KOPT-K1 (cell line): ENCODE results near the gene NUCKS1.

Source experiments
- H3K27ac ChIP-seq: fragments of 200-600 bp; sonication (generic); 2 replicates; pipeline ENCODE4 v1.5.1; 2016; ENCODE audit warnings: antibody characterized with exemption, mild to moderate bottlenecking, low read depth, low read length; ENCODE audit not compliant: poor library complexity, severe bottlenecking
- H3K36me3 ChIP-seq: fragments of 200-600 bp; sonication (generic); 2 replicates; pipeline ENCODE4 v1.5.1; 2017; ENCODE audit warnings: antibody characterized with exemption, mild to moderate bottlenecking, low read length, moderate library complexity; ENCODE audit not compliant: insufficient read depth
- H3K9me3 ChIP-seq: fragments of 200-600 bp; sonication (generic); 2 replicates; pipeline ENCODE4 v1.5.1; 2017; ENCODE audit warnings: antibody characterized with exemption, low read length, mild to moderate bottlenecking; ENCODE audit not compliant: insufficient read depth, poor library complexity, severe bottlenecking

The NUCKS1 gene

DNA sequence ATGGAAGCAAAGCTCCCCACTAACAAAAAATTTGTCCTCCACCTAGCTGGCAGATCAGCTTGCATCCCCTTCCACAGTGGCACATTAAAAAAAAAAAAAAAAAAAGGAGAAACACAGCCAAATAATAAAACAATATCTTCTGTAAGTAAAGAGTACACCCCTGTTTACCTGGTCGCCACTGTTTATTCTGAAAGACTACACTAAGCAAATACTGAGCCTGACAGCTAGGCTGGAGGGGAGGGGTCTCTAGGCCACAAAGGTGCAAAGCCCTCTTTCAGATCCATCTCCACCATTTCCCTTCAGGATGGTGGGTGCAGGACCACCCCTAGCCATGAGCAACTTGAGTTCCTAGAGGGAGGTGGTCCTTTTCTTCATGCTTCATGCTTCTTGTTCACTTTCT, 46.9 kb downstream of the NUCKS1 start:
- Histone ChIP-seq H3K27ac (no peak overlapping the region), H3K36me3 (peaks cover 63% of the 10 kb centered on the region), H3K9me3 (no peaks in the 10 kb centered on the region)

DNA sequence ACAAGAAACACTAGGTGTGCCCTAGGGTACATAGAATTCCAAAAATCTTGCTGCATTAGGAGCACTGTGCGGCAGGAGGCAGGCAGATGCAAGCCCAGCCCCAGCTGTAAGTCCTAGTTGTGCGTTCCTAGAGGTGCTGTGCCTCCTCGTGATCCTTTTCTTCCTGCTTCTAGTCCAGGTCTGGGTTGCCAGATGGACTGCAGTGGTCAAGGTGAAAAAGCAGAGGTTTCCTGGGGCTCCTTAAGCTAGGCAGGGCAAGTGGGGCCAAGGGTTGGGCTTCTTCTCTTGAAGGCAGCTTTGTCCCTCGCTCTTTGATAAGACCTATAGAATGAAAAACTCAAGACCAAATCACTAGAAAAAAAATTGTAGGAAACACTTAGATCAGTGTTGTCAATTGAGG, 48.1 kb downstream of the NUCKS1 start:
- no peaks in the 10 kb centered on the region for H3K9me3 ChIP-seq
- peaks cover 52% of the 10 kb centered on the region for H3K36me3 ChIP-seq
- no peak overlapping the region for H3K27ac ChIP-seq

DNA sequence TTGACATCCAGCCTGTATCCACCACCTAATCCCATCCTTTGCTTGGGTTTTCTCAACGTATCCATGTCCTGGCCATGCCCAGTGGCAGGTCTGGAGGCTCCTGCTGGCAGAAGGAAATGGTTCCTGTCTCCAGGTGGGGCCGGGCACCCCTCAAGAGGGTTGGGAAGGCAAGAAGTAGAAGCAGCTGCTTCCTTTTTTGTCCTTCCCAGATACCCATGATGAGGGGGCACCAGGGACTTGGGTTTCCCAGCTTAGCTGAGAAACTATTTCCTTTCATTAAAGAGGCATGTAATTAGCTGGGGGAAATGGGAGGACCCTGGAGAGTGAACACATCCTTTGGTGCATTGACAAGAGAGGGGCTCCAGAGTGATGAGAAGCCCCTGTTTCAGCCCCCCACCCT, 48.6 kb downstream of the NUCKS1 start:
- H3K27ac ChIP-seq = no peak overlapping the region
- peaks cover 47% of the 10 kb centered on the region for H3K36me3 ChIP-seq
- no peaks in the 10 kb centered on the region for H3K9me3 ChIP-seq

DNA sequence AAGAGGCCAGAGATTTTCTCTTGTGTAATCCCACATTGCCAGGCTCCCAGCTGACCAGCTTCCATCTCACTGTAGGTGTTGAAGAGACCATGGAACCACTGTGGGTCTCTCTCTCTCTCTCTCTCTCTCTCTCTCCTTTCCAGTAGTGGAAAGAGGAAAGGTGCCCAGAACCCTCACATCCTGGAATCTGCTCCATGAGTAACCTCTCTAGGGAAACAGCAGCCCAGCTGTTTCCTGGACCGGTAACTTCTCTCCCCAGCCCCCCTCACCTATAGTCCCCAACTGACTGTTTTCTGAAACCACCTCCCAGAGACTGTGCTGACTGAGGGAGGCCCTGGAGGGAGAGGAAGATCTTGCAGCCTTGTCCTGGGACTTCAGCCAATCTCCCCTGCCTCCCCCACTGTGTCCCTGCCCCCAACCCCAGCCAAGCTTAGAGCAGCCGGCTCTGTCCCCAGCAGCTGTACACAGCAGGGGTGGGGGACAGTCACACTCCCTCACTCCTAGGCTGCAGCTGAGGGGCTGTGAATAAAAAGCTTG, 49.0 kb downstream of the NUCKS1 start:
- H3K9me3 ChIP-seq = no peaks in the 10 kb centered on the region
- peaks cover 45% of the 10 kb centered on the region for H3K36me3 ChIP-seq
- H3K27ac ChIP-seq = no peak overlapping the region

DNA sequence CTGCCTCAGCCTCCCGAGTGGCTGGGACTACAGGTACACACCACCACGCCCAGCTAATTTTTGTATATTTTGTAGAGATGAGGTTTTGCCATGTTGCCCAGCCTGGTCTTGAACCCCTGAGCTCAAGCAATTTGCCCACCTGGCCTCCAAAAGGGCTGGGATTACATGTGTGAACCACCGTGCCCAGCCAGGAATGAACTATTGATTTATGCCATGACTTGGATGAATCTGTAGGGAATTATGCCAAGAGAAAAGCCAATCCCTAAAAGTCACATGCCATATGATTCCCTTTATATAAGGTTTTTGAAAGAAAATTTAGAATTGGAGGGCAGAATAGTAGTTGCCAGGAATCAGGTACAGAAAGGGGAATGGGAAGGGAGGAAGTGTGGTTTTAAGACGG, 50.6 kb downstream of the NUCKS1 start:
- peaks cover 34% of the 10 kb centered on the region; the same call in 1 of the 2 replicates for H3K36me3 ChIP-seq
- no peaks in the 10 kb centered on the region for H3K9me3 ChIP-seq
- H3K27ac ChIP-seq = no peak overlapping the region

DNA sequence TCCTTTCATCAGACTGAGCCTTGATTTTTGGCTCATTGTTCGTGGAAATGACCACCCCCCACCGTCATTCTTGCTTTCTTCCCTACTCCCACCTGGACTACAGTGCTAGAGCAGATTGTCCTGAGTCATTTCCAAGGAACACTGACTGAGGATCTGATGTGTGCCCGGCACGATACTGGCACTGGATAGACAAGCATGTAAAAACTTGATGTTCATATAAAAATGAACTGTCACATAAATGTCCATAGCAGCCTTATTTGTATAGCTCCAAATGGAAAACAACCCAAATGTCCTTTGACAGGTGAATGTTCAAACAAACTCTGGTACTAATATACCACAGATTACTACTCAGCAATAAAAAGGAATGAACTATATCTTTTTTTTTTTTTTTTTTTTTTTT, 51.1 kb downstream of the NUCKS1 start:
- Histone ChIP-seq H3K36me3 (peaks cover 29% of the 10 kb centered on the region; the same call in 1 of the 2 replicates), H3K27ac (no peak overlapping the region), H3K9me3 (no peaks in the 10 kb centered on the region)

DNA sequence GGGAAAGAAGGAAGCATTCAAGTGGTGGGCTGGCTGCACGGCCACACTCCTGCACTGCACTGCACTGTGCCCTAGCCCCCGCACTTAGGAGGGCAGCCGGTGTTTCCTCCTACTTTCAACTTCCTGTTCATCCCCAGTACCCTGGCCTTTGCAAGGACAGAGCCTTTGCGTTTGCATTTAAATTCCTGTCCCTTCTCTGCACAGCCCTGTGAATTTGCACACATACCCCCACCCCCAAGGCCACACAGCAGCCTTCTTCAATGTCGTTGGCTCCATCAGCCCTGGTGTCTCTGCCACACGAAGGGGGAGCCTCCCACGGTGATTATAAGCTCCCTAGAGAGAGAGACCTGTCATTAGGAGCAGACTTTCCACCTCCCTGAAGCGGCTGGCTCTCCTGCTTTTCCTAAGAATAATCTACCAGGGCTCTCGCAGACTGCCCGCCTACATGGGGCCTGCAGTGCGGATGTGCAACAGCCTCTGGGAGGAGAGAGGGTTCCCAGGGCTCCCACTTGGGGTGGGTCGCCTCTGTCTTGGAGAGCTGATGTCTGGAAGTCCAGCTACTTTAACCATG, 56.5 kb downstream of the NUCKS1 start:
- Histone ChIP-seq H3K36me3 (no peaks in the 10 kb centered on the region), H3K27ac (no peak overlapping the region), H3K9me3 (no peaks in the 10 kb centered on the region)

DNA sequence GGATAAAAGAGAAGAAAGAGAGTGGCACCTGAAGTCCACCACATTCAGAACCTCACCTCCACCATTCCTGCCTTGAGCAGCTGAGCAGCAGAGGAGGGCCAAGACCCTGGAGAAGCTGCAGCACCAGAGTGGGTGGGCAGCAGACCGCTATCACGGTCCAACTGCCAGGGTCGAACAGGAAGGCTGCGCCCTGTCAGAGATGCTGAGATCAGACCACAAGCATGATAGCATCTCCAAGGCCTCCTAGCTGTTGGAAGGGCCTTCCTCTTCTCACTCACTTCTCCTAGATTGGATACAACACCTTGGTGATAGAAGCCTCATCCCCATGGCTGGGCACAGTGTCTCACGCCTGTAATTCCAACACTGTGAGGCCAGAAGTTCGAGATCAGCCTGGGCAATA, 57.6 kb downstream of the NUCKS1 start:
- H3K9me3 ChIP-seq = no peaks in the 10 kb centered on the region

DNA sequence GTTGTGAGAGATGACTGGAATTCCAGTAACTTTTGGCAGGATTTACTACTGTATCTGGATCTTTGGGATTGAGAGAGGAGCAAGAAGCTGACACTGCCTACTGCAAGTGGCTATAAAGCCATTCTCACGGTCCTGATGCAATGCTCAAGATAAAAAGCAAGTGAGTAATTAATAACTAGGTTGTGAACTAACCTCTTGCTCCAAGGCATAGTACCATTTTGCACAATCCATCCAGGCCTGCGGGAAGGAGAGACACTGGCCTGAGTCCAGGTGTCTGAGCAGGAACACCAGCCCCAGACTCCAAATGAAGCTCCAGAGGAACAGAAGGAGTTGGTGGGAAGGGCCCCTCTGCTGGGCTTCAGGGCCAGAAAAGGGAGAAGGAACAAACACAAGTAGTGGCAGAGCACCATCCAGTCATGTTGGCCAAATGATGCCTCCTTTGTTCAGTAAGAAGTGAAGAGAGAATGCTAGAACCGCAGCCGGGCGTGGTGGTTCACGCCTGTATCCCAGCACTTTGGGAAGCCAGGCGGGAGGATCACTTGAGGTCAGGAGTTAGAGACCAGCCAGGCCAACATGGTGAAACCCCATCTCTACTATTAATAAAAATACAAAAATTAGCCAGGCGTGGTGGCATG, 59.7 kb downstream of the NUCKS1 start:
- H3K36me3 ChIP-seq = no peaks in the 10 kb centered on the region
- no peaks in the 10 kb centered on the region for H3K9me3 ChIP-seq
- H3K27ac ChIP-seq = no peak overlapping the region

More for the DNA sequence above, 57.6 kb downstream of the NUCKS1 start:
- Histone ChIP-seq H3K36me3 (no peaks in the 10 kb centered on the region), H3K27ac (no peak overlapping the region)

DNA sequence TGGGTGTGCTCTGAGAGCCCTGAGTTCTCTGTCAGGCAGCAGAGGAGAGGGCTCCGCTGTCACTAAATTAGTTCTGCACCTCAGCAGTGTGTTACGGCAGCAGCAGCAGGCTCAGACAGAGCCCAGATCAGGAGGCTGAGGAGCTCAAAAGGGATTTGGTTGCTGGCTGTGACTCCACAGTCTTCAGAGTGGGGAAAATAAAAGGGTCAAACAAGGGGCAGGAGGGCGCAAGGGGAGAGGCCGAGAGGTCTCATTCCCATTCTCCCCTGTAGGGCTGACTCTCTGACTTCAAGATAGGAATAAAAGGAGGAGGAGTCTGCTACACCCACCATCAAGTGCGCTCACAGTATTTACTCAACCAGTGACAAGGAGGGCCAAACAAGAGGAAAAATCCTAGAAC, 60.5 kb downstream of the NUCKS1 start:
- Histone ChIP-seq H3K27ac (no peak overlapping the region), H3K36me3 (no peaks in the 10 kb centered on the region), H3K9me3 (no peaks in the 10 kb centered on the region)

DNA sequence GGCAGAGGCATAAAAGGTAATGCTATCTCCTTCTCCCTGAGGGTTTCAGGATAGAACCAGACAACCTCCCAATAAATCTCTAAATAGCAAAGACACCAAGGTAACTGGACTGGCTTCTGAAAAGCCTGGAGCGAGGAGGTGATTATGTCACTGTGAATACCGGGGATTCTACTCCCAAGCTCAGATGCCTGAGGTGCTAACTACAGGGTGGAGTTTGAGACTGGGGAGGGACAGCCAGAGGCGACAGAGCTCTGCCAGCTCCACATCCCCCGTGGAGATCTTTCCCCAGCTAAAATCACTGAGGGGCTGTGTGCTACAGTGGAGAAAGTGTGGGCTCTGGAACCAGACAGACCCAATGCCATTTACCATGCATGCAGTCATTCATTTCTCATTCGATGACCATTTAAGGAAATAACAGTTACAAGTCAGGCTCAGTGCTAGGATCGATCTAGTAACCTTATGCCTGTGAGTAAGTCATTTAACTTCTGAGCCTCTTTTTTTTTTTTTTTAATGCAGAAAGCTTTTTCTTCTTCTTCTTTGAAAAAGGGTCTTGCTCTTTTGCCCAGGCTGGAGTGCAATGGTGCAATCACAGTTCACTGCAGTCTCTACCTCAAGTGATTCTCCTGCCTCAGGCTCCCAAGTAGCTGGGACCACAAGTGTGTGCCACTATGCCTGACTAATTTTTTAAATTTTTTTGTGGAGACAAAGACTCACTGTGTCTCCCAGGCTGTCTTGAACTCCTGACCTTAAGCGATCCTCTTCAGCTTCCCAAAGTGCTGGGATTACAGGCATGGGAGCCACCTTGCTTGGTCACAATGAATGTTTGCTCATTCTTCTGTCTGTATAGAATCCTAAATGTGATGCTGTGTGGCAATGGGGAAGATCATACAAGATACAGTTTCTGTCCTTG, 61.6 kb downstream of the NUCKS1 start:
- Histone ChIP-seq H3K36me3 (no peaks in the 10 kb centered on the region), H3K27ac (no peak overlapping the region)

DNA sequence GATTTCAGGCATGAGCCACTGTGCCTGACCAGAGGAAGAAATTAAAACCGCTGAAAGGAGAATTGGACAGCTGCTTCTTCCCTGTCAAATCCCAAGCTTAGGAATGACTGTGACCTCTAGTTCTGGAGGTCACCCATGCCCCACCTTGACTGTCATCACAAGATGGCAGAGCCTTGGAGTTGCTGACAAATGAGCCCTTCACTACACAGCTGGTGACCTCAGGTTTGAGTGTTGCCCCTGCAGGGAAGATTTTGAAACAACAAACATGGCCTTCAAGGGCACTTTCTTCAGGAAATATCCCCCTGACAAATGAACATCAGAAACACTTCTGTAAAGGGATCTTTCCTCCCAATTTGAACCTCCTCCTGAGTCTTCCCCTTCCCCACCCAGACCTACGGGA, 62.7 kb downstream of the NUCKS1 start:
- H3K27ac ChIP-seq = no peak overlapping the region
- no peaks in the 10 kb centered on the region for H3K9me3 ChIP-seq
- H3K36me3 ChIP-seq = no peaks in the 10 kb centered on the region

More for the DNA sequence above, 61.6 kb downstream of the NUCKS1 start:
- no peaks in the 10 kb centered on the region for H3K9me3 ChIP-seq

DNA sequence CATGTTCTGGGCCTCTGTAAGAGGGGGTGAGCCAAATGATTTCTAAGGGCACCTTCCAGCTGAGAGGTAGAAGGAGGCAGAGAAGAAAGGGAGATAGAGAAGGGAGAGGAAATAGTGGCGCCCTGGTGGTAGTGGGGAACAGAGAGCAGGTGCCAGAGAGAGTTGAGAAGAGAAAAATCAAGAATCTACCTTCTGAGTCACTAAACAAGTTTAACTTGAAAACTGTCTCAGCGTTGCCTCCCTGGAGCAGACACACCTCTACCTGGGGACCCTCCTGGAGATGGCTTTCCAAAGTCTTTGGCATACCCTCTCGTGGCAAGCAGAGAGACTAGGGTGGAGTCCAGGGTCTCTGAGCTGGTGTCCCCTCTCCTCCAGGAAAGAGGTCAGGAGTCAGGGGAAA, 68.6 kb downstream of the NUCKS1 start:
- H3K27ac ChIP-seq = no peak overlapping the region
- no peaks in the 10 kb centered on the region for H3K9me3 ChIP-seq
- H3K36me3 ChIP-seq = no peaks in the 10 kb centered on the region

DNA sequence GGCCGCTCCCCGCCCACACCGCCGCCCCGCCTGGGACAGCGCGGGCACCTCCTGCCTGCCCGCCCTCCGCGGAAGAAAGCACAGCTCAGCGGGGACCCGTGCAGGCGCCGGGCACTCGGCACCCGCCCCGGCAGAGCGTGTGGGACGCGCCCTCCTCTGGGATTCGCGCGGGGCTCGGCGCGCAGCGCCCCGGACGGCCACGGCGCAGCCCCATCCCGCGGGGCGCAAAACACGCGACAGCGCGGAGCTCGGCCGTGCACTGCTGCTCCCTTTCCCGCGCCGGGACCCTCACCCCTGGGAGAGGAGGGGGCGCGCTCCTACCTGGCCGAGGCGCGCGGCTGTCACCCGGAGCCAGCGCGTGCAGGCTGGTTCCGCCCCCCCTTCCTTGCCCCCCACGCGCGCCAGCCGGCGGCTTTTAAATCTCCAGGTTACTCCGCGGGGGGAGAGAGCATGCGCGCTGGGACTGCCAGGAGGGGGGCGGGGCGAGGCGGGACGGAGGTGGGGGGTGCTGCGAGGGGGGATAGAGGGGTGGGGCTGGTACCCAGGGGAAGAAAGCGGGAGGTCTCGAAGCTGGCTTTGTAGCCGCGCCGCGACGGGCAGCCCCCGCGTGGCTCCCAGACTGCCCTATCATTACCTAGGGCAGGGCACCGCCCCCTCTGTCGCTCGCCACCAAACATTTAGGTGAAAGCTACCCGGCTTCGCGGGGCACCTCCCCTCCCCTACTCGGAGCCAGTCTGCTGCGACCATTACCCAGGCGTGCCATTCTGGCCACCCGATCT, 69.7 kb downstream of the NUCKS1 start, which contains the start of gene SLC45A3:
Gene SLC45A3 (minus strand): TSS at position 437 of the 779 bp plus-strand sequence. CDS start 15,853 bp downstream, outside the sequence.
- H3K27ac ChIP-seq = no peak within 1 kb of the TSS
- H3K36me3 ChIP-seq = no peaks in the 10 kb centered on the region

More for the DNA sequence above, 69.7 kb downstream of the NUCKS1 start, which contains the start of gene SLC45A3:
- H3K9me3 ChIP-seq = no peaks in the 10 kb centered on the region
